ENCODE results near the gene GPC3.

DNA sequence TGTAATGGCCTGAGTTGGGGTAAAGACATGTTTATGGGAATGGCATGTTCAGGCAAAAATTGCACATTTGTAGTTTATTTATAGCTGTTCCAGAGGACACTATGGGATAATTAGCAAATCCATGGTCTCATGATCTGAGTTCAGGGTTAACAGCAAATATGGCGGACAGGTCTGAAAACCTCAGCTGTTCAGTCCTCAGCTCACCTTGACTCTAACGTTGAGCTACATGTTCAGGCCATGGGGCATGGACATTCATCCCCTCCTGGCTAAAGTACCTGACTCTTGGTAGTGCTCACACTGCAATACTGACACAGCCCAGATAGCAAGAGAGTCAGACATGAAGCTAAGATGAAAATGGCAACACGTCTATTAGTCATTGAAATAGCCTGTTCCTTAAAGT, 408.5 kb downstream of the GPC3 start:
- TF ChIP-seq, protein P1, sequence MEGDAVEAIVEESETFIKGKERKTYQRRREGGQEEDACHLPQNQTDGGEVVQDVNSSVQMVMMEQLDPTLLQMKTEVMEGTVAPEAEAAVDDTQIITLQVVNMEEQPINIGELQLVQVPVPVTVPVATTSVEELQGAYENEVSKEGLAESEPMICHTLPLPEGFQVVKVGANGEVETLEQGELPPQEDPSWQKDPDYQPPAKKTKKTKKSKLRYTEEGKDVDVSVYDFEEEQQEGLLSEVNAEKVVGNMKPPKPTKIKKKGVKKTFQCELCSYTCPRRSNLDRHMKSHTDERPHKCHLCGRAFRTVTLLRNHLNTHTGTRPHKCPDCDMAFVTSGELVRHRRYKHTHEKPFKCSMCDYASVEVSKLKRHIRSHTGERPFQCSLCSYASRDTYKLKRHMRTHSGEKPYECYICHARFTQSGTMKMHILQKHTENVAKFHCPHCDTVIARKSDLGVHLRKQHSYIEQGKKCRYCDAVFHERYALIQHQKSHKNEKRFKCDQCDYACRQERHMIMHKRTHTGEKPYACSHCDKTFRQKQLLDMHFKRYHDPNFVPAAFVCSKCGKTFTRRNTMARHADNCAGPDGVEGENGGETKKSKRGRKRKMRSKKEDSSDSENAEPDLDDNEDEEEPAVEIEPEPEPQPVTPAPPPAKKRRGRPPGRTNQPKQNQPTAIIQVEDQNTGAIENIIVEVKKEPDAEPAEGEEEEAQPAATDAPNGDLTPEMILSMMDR (IDR thresholded peaks at IDR 0.05): no peak
- TF ChIP-seq POLR2A (IDR thresholded peaks at IDR 0.05) (no peak), EP300 (IDR thresholded peaks at IDR 0.05; ENCODE audit: low read depth) (no peak)
